ENCODE measurements around the gene REV1. TPM values are rescaled to one million over a fixed set of nuclear protein-coding genes. Genes with fewer than 3 reads are reported as not detected.
A peak's percentile ranks its signal among the peaks of the same experiment; 100 is the strongest.

The REV1 gene
- total RNA-seq, 2 donors from 2014 or later = 22.3 to 26.4 TPM

GRCh38 chr2:99395589-99396130 is 94.2 kb downstream of the REV1 start:
- peaks cover 97% of the 10 kb centered on the region for H3K36me3 ChIP-seq
- no peaks in the 10 kb centered on the region for H3K9me3 ChIP-seq
- H3K27ac ChIP-seq = peak overlapping the region in 1 of 2 donors; percentile 74
- no peak overlapping the region for H3K4me3 ChIP-seq
- H3K27me3 ChIP-seq = no peaks in the 10 kb centered on the region
- H3K4me1 ChIP-seq = peaks cover 0 to 21% of the 10 kb centered on the region in 2 donors
- TF ChIP-seq CTCF (IDR thresholded peaks at IDR 0.05) = no peak
- DNase-seq (ENCODE audit: low spot score) = no peak

GRCh38 chr2:99389946-99390345 is 99.9 kb downstream of the REV1 start:
- Histone ChIP-seq H3K4me1 (peaks cover 0 to 11% of the 10 kb centered on the region in 2 donors), H3K9me3 (no peaks in the 10 kb centered on the region), H3K4me3 (no peak overlapping the region), H3K36me3 (peaks cover 59% of the 10 kb centered on the region), H3K27me3 (no peaks in the 10 kb centered on the region), H3K27ac (peak overlapping the region; percentile 3 to 77)
- DNase-seq (ENCODE audit: low spot score) = no peak
- no peak for TF ChIP-seq CTCF (IDR thresholded peaks at IDR 0.05)

GRCh38 chr2:99389371-99389770 is 100.4 kb downstream of the REV1 start:
- no peaks in the 10 kb centered on the region for H3K27me3 ChIP-seq
- H3K4me3 ChIP-seq = no peak overlapping the region
- no peak for DNase-seq (ENCODE audit: low spot score)
- no peak for TF ChIP-seq CTCF (IDR thresholded peaks at IDR 0.05)
- H3K27ac ChIP-seq = peak overlapping the region; percentile 3 to 77
- H3K9me3 ChIP-seq = peaks cover 0 to under 1% of the 10 kb centered on the region in 2 donors
- H3K36me3 ChIP-seq = peaks cover 59% of the 10 kb centered on the region
- H3K4me1 ChIP-seq = peaks cover 0 to 11% of the 10 kb centered on the region in 2 donors

- no peak for DNase-seq (ENCODE audit: low spot score)
- Histone ChIP-seq H3K27ac (peak overlapping the region; percentile 3 to 77), H3K9me3 (peaks cover 0 to 3% of the 10 kb centered on the region in 2 donors), H3K4me1 (peaks cover 0 to 11% of the 10 kb centered on the region in 2 donors), H3K27me3 (no peaks in the 10 kb centered on the region), H3K4me3 (no peak overlapping the region), H3K36me3 (peaks cover 58% of the 10 kb centered on the region)
- TF ChIP-seq CTCF (IDR thresholded peaks at IDR 0.05) = no peak
Observed at GRCh38 chr2:99388892-99389291, 100.9 kb downstream of the REV1 start.

GRCh38 chr2:99386011-99386410 is 103.8 kb downstream of the REV1 start:
- no peaks in the 10 kb centered on the region for H3K27me3 ChIP-seq
- H3K4me3 ChIP-seq = no peak overlapping the region
- H3K4me1 ChIP-seq = peaks cover 0 to 11% of the 10 kb centered on the region in 2 donors
- peaks cover 54% of the 10 kb centered on the region for H3K36me3 ChIP-seq
- no peak for TF ChIP-seq CTCF (IDR thresholded peaks at IDR 0.05)
- DNase-seq (ENCODE audit: low spot score) = no peak
- H3K9me3 ChIP-seq = peaks cover 0 to 3% of the 10 kb centered on the region in 2 donors
- no peak overlapping the region for H3K27ac ChIP-seq

- no peak overlapping the region for H3K4me3 ChIP-seq
- H3K4me1 ChIP-seq = no peaks in the 10 kb centered on the region
- H3K27me3 ChIP-seq = no peaks in the 10 kb centered on the region
- H3K36me3 ChIP-seq = peaks cover 67% of the 10 kb centered on the region
- peaks cover 0 to 3% of the 10 kb centered on the region in 2 donors for H3K9me3 ChIP-seq
- H3K27ac ChIP-seq = no peak overlapping the region
- no peak for DNase-seq (ENCODE audit: low spot score)
- no peak for TF ChIP-seq CTCF (IDR thresholded peaks at IDR 0.05)
Observed at GRCh38 chr2:99382143-99382542, 107.7 kb downstream of the REV1 start.
